Panc1 (cell line): ENCODE measurements around the gene MTHFD1. TPM values are rescaled to one million over a fixed set of nuclear protein-coding genes. Genes with fewer than 3 reads are reported as not detected.

Source experiments
- ATAC-seq: fragments of 200-7000 bp; cut with Tn5 transposase; 2 replicates; pipeline ENCODE4 v1.9.1; 2020; ENCODE audit warnings: mild to moderate bottlenecking, moderate library complexity
- BruUV-seq: library from RNA; stranded (reverse); fragments of 400-500 nt; replicated peaks from 2 replicates; lab custom pipeline; 2021; lab: Mats Ljungman, UMichigan
- CTCF ChIA-PET: fragments of 300-600 bp; sonication (Branson Sonifier 250); formaldehyde crosslinking; loops from one replicate; lab custom pipeline; 2022; ENCODE audit warnings: antibody characterized with exemption; lab: Charles Lee
- POLR2A ChIA-PET: fragments of 300-600 bp; sonication (Branson Sonifier 250); formaldehyde crosslinking; loops from one replicate; lab custom pipeline; 2022; ENCODE audit warnings: antibody characterized with exemption; lab: Charles Lee
- DNase-seq: peaks from one replicate; pipeline ENCODE4 v3.0.0-alpha.2; 2010; ENCODE audit warnings: low read depth, low spot score
- H3K27ac ChIP-seq: 2 replicates; pipeline ENCODE4 v1.5.1; 2011; ENCODE audit warnings: mild to moderate bottlenecking, low read length, inconsistent platforms
- H3K27me3 ChIP-seq: fragments of 200-500 bp; sonication (Bioruptor generic); 2 replicates; pipeline ENCODE4 v1.6.0; 2014; ENCODE audit warnings: low read length, inconsistent platforms; ENCODE audit not compliant: control insufficient read depth, insufficient read depth
- H3K36me3 ChIP-seq: fragments of 200-500 bp; sonication (Bioruptor generic); 2 replicates; pipeline ENCODE4 v1.5.1; 2014; ENCODE audit warnings: inconsistent platforms, mild to moderate bottlenecking, low read length, moderate library complexity; ENCODE audit not compliant: control insufficient read depth, insufficient read depth
- H3K4me1 ChIP-seq: 2 replicates; pipeline ENCODE4 v1.5.1; 2011; ENCODE audit warnings: inconsistent platforms, mild to moderate bottlenecking, low read length, moderate library complexity; ENCODE audit not compliant: control insufficient read depth, insufficient read depth
- H3K4me3 ChIP-seq, 2 experiments: 2 replicates each; pipeline ENCODE4 v1.5.1; 2011 to 2012; ENCODE audit warnings: low read depth in 2 of 2, low read length in 2 of 2, mild to moderate bottlenecking in 2 of 2, inconsistent platforms in 1 of 2, moderate library complexity in 1 of 2
- H3K9me3 ChIP-seq: fragments of 200-500 bp; sonication (Bioruptor generic); 2 replicates; pipeline ENCODE4 v1.5.1; 2014; ENCODE audit warnings: low read depth, mild to moderate bottlenecking, inconsistent platforms, low read length, moderate library complexity; ENCODE audit not compliant: control insufficient read depth, insufficient read depth
- CTCF ChIP-seq: fragments of 450-650 bp; IDR thresholded peaks from 2 replicates; pipeline ENCODE4 v1.5.1; 2017; ENCODE audit warnings: mild to moderate bottlenecking
- POLR2AphosphoS5 ChIP-seq: IDR thresholded peaks from 2 replicates; pipeline ENCODE4 v1.6.1; 2012; ENCODE audit warnings: mild to moderate bottlenecking, low read depth, low read length, moderate library complexity
- SIN3A ChIP-seq: IDR thresholded peaks from 2 replicates; pipeline ENCODE4 v1.6.1; 2012; ENCODE audit warnings: low read depth, mild to moderate bottlenecking, low read length, moderate library complexity, borderline replicate concordance; ENCODE audit not compliant: insufficient read depth
- TCF7L2 ChIP-seq: IDR thresholded peaks from 2 replicates; pipeline ENCODE4 v1.6.1; 2011; ENCODE audit warnings: mild to moderate bottlenecking, low read depth, low read length, inconsistent platforms
- in situ Hi-C: cut with HindIII; loops from 2 replicates; pipeline ENCODE4 v1.10.0; 2016; ENCODE audit warnings: low sequenced_read_pairs, low pct_unique_long_range_greater_than_20kb
- intact Hi-C: fragments of 100-400 bp; cut with micrococcal nuclease; formaldehyde crosslinking; loops from one replicate; pipeline ENCODE4 v1.10.0; 2022; ENCODE audit not compliant: unreplicated experiment
- total RNA-seq: library from RNA; stranded (reverse); gene quantifications from one replicate; pipeline ENCODE4 v1.2.1, GENCODE V29; 2021; ENCODE audit not compliant: unreplicated experiment
- TF ChIP-seq, protein P1 (sequence below), 2 experiments: IDR thresholded peaks; 2 replicates each; pipeline ENCODE4 v1.6.1; 2011 to 2012; ENCODE audit warnings: low read depth in 2 of 2, control low read depth in 1 of 2, low read length in 1 of 2, mild to moderate bottlenecking in 1 of 2, moderate library complexity in 1 of 2; ENCODE audit not compliant: insufficient read depth in 1 of 2

Gene MTHFD1
- total RNA-seq, 1 experiment from 2014 or later = 141 TPM

- TF ChIP-seq, protein P1, sequence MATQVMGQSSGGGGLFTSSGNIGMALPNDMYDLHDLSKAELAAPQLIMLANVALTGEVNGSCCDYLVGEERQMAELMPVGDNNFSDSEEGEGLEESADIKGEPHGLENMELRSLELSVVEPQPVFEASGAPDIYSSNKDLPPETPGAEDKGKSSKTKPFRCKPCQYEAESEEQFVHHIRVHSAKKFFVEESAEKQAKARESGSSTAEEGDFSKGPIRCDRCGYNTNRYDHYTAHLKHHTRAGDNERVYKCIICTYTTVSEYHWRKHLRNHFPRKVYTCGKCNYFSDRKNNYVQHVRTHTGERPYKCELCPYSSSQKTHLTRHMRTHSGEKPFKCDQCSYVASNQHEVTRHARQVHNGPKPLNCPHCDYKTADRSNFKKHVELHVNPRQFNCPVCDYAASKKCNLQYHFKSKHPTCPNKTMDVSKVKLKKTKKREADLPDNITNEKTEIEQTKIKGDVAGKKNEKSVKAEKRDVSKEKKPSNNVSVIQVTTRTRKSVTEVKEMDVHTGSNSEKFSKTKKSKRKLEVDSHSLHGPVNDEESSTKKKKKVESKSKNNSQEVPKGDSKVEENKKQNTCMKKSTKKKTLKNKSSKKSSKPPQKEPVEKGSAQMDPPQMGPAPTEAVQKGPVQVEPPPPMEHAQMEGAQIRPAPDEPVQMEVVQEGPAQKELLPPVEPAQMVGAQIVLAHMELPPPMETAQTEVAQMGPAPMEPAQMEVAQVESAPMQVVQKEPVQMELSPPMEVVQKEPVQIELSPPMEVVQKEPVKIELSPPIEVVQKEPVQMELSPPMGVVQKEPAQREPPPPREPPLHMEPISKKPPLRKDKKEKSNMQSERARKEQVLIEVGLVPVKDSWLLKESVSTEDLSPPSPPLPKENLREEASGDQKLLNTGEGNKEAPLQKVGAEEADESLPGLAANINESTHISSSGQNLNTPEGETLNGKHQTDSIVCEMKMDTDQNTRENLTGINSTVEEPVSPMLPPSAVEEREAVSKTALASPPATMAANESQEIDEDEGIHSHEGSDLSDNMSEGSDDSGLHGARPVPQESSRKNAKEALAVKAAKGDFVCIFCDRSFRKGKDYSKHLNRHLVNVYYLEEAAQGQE (IDR thresholded peaks at IDR 0.05; ENCODE audit: insufficient read depth in 1 of 2, low read depth in 2 of 2, low read length in 1 of 2) = no peak
- no peak for TF ChIP-seq CTCF
- no peak for TF ChIP-seq TCF7L2
- TF ChIP-seq SIN3A = no peak
- TF ChIP-seq POLR2AphosphoS5 = no peak
- CTCF ChIA-PET = no interaction called here
- intact Hi-C loops (no loop called here), in situ Hi-C loops (no loop called here)
- Histone ChIP-seq H3K36me3 (peaks cover 14% of the 10 kb centered on the region), H3K27ac (no peak overlapping the region), H3K9me3 (no peaks in the 10 kb centered on the region), H3K4me1 (no peaks in the 10 kb centered on the region), H3K27me3 (no peaks in the 10 kb centered on the region), H3K4me3 (no peak overlapping the region)
- POLR2A ChIA-PET = no interaction called here
- ATAC-seq (no peak), DNase-seq (no peak)
- BruUV-seq = no TSS peak
Observed at GRCh38 chr14:64421166-64421565, 33.0 kb downstream of the MTHFD1 start.

GRCh38 chr14:64422005-64422404, 33.9 kb downstream of the MTHFD1 start:
- POLR2A ChIA-PET = no interaction called here
- H3K27me3 ChIP-seq = no peaks in the 10 kb centered on the region
- H3K9me3 ChIP-seq = no peaks in the 10 kb centered on the region
- no TSS peak for BruUV-seq
- intact Hi-C loops (no loop called here), in situ Hi-C loops (no loop called here)
- ATAC-seq = no peak
- no peaks in the 10 kb centered on the region for H3K4me1 ChIP-seq
- DNase-seq = no peak
- no peak overlapping the region for H3K27ac ChIP-seq
- no peak for TF ChIP-seq TCF7L2
- no peak for TF ChIP-seq CTCF
- H3K4me3 ChIP-seq = no peak overlapping the region
- peaks cover 14% of the 10 kb centered on the region for H3K36me3 ChIP-seq
- CTCF ChIA-PET = no interaction called here
